Measurements from ENCODE around the gene RASSF4. TPM values are rescaled to one million over a fixed set of nuclear protein-coding genes. Genes with fewer than 3 reads are reported as not detected.

Gene RASSF4
- polyA plus RNA-seq, 3 donors from 2014 or later = 36.7 to 45.6 (median 38.0) TPM

DNA sequence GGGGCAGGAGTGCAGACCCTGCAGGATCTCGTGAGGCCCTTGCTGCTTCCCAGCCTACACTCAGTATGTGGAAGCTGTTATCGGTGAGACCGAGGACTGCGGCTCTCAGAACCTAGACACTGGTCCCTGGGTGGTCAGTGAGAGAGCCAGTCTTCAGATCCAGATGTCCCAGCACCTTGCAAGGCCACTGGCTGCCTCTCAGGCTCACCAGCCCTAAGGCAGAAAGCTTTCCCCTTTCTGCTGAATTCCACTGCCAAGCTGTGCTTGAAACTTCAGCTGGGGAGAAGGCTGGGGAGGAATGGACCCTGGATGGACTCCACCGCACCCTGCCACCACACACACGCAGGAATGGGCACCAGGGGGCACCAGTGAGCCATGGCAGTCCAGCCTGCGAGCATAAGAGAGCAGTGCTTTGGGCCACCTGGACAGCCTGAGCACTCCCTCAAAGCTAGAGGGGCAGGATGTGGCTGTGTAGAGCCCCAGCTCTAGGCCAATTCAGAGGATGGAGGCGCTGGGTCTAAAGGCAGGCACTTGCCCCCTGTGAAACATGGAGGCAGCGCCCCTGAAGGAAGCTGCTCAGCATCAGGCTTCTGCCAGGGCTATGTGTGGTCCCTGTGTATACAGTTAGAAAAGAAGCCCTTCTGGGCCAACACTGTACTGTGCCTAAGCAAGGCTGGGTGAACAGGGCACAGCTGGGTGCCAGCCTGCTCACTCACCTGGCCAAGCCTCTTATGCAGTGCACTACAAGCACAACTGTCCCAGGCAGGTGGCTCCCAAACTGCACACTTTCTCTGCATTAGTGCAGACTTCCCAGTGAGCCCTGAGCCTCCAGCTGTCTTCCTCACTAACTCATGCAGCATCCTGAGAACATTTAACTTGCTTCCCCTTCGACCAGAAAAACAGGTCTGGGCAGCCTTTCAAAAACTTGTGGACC is 26.8 kb upstream of the RASSF4 start:
- H3K4me1 Mint-ChIP-seq = peaks cover 20 to 29% of the 10 kb centered on the region in 2 donors
- H3K27me3 Mint-ChIP-seq (ENCODE audit: low read depth in 3 of 3) = peaks cover 0 to 4% (median 0%) of the 10 kb centered on the region in 3 donors
- no peaks in the 10 kb centered on the region for H3K36me3 Mint-ChIP-seq
- H3K9me3 Mint-ChIP-seq = no peaks in the 10 kb centered on the region
- DNase-seq = peak; percentile 82 to 86 (median 84)
- H3K27ac Mint-ChIP-seq = no peak overlapping the region
- H3K4me3 Mint-ChIP-seq = no peak overlapping the region

DNA sequence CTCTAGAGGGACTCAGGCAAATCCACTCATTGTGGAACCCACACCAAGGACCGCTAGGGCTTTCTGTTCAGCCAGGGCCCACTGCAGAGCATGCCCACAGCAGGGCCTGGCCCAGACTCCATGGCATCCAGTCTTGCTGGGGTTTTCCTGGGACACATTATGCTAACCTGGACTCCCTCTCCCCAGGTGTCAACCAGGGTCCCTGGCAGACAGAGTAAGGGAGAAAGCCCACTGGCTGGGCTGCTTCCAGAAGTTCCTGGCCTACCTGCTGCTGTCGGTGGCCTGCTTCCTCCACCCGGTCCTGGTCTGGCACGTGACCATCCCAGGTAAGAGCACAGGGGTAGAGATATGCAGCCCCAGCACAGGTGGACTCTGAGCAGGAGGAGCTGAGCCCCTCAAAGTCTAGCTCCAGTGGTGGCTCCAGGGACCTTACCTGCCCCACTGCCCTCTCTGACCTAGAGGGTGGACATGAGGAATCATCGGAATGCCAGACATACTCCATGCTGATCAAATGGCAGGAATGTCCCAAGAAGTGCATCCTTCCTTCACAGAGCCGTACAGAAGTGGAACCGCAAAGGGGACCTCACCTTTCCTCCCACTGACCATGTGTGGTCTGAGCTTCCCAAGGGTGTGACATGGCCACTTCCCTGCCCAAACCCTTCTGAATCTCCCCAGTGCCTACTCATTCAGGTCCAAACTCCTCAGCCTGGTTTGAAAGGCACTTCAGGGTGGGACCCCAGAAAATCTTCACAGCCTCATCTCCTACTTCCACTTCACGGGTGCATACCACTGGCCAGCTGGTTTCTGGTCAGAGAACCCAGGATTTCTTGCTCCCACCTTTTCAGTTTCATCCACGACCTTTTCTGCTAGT is 25.9 kb upstream of the RASSF4 start:
- no peak for DNase-seq
- H3K4me1 Mint-ChIP-seq = peaks cover 20 to 29% of the 10 kb centered on the region in 2 donors
- no peak overlapping the region for H3K27ac Mint-ChIP-seq
- H3K9me3 Mint-ChIP-seq = no peaks in the 10 kb centered on the region
- peaks cover 0 to 4% (median 0%) of the 10 kb centered on the region in 3 donors for H3K27me3 Mint-ChIP-seq (ENCODE audit: low read depth in 3 of 3)
- H3K4me3 Mint-ChIP-seq = no peak overlapping the region
- peaks cover 0 to 3% (median 0%) of the 10 kb centered on the region in 3 donors for H3K36me3 Mint-ChIP-seq

DNA sequence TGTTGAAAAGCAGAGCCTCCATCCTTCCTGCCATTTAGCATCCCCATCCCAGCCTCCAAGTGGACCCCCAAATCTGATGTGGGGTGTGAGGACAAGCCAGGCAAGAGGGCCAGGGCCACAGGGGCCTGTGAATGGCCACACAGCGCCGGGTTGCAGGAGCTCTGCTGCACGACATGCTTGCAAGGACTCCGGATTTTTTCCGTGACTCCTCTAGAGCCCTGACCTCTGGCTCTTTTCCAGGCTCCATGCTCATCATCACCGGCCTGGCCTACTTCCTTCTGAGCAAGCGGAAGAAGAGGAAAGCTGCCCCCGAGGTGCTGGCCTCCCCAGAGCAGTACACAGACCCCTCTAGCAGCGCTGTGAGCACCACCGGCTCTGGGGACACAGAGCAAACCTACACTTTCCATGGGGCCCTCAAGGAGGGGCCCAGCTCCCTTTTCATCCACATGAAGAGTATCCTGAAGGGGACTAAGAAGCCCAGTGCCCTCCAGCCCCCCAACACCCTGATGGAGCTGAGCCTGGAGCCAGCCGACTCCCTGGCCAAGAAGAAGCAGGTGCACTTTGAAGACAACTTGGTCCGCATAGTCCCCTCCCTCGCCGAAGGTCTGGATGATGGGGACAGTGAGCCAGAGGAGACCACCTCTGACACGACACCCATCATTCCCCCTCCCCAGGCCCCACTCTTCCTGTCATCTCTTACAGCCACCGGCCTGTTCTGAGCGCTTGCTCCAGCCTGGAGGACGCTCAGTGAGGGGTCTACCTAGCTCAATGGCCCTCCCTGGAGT is 25.0 kb upstream of the RASSF4 start:
- H3K9me3 Mint-ChIP-seq = no peaks in the 10 kb centered on the region
- peaks cover 0 to 4% (median 0%) of the 10 kb centered on the region in 3 donors for H3K27me3 Mint-ChIP-seq (ENCODE audit: low read depth in 3 of 3)
- H3K4me1 Mint-ChIP-seq = peaks cover 20 to 29% of the 10 kb centered on the region in 2 donors
- no peak for DNase-seq
- H3K4me3 Mint-ChIP-seq = no peak overlapping the region
- peaks cover 0 to 5% (median 0%) of the 10 kb centered on the region in 3 donors for H3K36me3 Mint-ChIP-seq
- H3K27ac Mint-ChIP-seq = no peak overlapping the region

DNA sequence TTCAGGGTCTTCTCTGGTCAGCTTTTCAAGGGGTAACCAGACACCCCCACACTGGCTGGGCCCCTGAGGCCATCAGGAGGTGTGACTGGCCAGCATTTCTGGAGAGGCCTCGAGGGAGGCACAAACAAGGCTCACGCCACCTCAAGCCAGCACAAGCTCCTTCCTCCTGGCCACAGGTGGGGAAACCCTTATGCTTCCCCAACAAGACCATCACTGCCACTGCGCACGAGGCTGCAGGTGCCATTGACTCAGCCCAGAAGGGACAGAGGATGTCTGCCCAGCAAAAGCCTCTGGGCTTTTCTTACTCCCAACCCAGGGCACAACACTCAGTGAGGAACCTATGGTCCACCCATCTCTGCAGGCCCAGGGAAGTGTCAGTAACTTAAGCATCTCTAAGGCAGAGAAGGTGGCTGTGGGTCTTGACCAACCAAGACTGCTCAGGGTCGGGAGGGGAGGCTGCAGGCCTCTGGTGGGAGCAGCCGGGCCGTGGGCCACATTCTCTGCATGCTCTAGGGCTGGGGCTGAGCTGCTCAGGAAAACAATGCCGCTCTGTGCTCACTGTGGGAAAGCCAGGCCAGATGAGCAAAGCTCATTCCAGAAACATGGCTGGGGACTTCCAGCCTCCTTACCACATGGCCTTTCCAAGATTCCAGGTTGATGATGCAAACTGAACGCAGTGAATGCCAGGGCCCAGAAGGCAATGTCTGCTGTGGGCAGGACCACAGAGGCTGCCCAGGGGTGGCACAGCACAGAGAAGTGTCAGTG is 24.2 kb upstream of the RASSF4 start:
- peaks cover 20 to 29% of the 10 kb centered on the region in 2 donors for H3K4me1 Mint-ChIP-seq
- H3K4me3 Mint-ChIP-seq = peak overlapping the region in 1 of 5 donors; percentile 44
- H3K27me3 Mint-ChIP-seq (ENCODE audit: low read depth in 3 of 3) = peaks cover 0 to 1% (median 0%) of the 10 kb centered on the region in 3 donors
- H3K27ac Mint-ChIP-seq = peak overlapping the region in 4 of 6 donors; percentile 12 to 43 (median 22)
- no peak for DNase-seq
- no peaks in the 10 kb centered on the region for H3K9me3 Mint-ChIP-seq
- peaks cover 0 to 5% (median 0%) of the 10 kb centered on the region in 3 donors for H3K36me3 Mint-ChIP-seq

DNA sequence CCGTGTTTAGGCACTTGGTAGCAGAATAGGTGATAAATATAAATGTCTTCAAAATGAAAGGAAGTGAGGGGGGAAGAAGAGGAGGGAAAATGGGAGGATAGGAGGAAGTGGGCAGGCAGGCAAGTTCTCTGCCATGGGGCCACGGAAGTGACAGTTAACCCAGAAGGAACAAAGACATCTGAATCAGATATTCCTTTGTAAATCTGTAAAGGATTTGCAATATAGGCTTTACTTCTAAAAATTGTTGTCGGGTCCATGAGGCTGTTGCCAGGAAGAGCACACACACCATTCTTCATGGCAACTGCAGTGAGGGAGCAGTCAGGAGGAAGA is 23.7 kb upstream of the RASSF4 start:
- peak overlapping the region in 1 of 5 donors; percentile 44 for H3K4me3 Mint-ChIP-seq
- H3K27ac Mint-ChIP-seq = peak overlapping the region in 4 of 6 donors; percentile 12 to 43 (median 22)
- H3K36me3 Mint-ChIP-seq = peaks cover 0 to 5% (median 0%) of the 10 kb centered on the region in 3 donors
- no peak for DNase-seq
- peaks cover 17 to 29% of the 10 kb centered on the region in 2 donors for H3K4me1 Mint-ChIP-seq
- H3K9me3 Mint-ChIP-seq = no peaks in the 10 kb centered on the region
- peaks cover 0 to 3% (median 0%) of the 10 kb centered on the region in 3 donors for H3K27me3 Mint-ChIP-seq (ENCODE audit: low read depth in 3 of 3)

DNA sequence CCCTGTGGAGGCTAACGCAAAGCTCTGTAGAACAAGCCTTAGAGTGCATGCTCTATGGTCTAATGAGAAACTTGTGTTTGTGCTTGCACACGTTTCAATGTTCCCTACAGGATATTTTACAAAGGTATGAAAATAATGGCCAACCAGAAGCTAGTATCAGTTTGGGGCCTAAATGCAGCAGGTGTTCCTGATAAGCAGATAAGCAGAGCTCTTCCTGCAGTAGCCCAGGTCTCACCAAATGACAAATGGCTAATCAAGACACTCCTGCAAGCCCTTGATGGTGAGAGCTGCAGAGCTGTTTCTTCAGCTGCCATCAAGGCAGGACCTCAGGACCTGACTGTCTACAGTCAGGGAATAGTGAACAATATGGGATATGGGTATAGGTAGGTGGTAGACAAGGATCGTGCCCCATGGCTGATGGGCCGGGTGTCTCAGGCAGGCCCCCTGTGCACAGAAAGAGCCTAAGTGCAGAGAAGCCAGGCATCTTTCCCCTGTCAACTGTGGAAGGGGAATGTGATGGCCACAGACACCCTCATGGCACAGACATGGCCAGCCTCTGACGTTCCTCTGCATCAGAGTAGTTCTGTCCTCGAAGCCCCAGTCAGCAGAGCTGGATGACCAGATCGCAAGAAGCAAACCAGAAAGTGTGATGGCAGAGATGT is 23.2 kb upstream of the RASSF4 start:
- peaks cover 0 to 3% (median 0%) of the 10 kb centered on the region in 3 donors for H3K27me3 Mint-ChIP-seq (ENCODE audit: low read depth in 3 of 3)
- peak overlapping the region in 3 of 6 donors; percentile 14 to 49 (median 43) for H3K27ac Mint-ChIP-seq
- no peak for DNase-seq
- H3K9me3 Mint-ChIP-seq = no peaks in the 10 kb centered on the region
- H3K4me3 Mint-ChIP-seq = no peak overlapping the region
- peaks cover 0 to 5% (median 0%) of the 10 kb centered on the region in 3 donors for H3K36me3 Mint-ChIP-seq
- peaks cover 17 to 29% of the 10 kb centered on the region in 2 donors for H3K4me1 Mint-ChIP-seq

DNA sequence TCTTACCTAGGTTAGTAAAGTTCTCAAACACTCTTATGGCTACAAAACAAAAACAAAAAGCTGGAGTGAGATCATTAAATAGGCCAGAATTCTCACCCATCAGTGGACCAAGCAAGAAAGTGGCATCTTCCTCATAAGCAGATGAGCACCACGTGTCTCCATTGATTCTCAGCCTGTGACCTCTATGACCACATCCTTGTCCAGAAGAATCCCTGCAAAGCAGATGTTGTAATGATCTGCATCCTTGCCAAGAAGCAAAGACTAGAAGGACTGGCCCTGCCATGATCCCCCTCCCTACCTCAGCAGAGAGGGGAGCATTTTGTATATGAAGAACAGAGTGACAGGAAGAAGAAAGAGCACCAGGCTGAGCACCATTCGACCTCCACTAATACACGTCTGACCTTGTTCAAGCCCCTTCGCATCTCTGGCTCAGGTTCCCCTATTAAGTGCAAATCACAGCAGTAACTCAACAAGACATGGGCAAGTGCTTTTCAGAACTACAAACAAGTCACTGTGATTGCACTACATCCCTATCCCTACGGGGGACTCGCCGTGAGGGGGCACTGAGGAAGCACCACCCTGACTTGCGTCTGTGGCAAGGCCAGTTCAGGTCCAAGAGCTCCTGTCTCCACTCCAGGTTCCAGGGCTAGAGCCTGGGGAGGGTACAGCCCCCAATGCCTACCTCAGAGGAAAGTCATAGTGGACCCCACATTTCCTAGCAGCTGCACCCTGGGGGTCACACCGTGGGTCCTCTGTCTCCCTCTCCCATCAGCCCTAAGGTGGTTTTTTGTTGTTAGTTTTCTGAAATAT is 22.2 kb upstream of the RASSF4 start:
- Mint-ChIP-seq H3K9me3 (no peaks in the 10 kb centered on the region), H3K4me3 (no peak overlapping the region), H3K4me1 (peaks cover 17 to 29% of the 10 kb centered on the region in 2 donors), H3K36me3 (peaks cover 0 to 5% (median 0%) of the 10 kb centered on the region in 3 donors), H3K27me3 (ENCODE audit: low read depth in 3 of 3) (peaks cover 0 to 3% (median 0%) of the 10 kb centered on the region in 3 donors), H3K27ac (no peak overlapping the region)
- no peak for DNase-seq

DNA sequence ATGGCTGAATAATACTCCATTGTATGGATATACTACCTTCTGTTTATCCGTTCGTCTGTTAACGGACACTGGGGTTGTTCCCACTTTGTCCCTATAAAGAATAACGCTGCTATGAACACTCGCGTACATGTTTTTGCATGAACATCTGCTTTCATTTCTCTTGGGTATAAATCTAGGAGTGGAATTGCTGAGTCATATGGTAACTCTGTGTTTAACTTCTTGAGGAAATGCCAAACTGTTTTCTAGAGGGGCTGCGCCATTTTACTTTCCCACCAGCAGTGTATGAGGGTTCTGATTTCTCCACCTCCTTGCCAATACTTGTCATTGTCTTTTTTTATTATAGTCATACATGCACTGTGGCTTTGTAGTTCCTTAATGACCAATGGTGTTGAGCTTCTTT is 20.6 kb upstream of the RASSF4 start:
- Mint-ChIP-seq H3K36me3 (peaks cover under 1 to 6% (median under 1%) of the 10 kb centered on the region in 3 donors), H3K4me3 (no peak overlapping the region), H3K27ac (no peak overlapping the region), H3K9me3 (peaks cover 0 to 6% (median under 1%) of the 10 kb centered on the region in 6 donors), H3K4me1 (peaks cover 9 to 20% of the 10 kb centered on the region in 2 donors), H3K27me3 (ENCODE audit: low read depth in 3 of 3) (peaks cover 0 to 7% (median 3%) of the 10 kb centered on the region in 3 donors)
- DNase-seq = no peak

DNA sequence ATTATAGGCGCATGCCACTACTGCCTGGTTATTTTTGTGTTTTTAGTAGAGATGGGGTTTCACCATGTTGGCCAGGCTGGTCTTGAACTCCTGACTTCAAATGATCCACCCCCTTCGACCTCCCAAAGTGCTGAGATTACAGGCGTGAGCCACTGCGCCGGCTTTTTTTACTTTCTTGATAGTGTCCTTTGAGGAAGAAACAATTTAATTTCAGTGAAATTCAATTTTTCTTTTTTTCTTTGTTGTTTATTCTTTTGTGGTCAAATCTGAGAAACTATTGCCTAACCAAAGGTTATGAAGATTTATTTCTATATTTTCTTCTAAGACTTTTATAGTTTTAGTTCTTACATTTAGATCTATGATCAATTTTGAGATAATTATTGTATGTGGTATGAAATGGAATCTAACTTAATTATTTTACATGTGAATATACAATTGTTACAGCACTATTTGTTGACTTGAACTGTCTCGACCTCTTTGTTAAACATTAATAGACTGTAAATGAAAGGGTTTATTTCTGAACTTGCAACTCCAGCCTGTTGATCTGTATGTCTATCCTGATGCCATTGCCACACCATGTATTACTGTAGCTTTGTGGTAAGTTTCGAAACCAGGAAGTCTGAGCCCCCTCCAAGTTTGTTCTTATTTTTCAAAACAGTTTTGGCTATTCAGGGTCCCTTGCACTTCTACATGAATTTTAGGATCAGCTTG is 19.8 kb upstream of the RASSF4 start:
- no peak for DNase-seq
- peaks cover 9 to 20% of the 10 kb centered on the region in 2 donors for H3K4me1 Mint-ChIP-seq

DNA sequence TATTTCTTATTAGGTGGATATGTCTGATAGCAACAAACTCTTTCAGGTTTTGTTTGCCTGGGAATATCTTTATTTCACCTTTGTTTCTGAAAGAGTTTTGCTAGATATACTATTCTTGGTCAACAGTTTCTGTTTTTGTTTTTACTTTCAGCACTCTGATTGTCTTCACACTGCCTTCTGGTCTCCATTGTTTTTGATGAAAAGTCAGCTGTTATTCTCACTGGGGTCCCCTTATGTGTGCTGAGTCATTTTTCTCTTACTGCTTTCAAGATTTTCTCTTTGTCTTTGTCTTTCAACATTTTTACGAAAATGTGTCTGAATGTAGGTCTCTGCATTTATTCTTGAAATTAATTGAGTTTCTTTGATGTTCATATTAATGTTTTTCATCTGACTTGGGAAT is 15.2 kb upstream of the RASSF4 start:
- peaks cover 3 to 10% (median 3%) of the 10 kb centered on the region in 3 donors for H3K27me3 Mint-ChIP-seq (ENCODE audit: low read depth in 3 of 3)
- H3K4me1 Mint-ChIP-seq = peaks cover 10 to 13% of the 10 kb centered on the region in 2 donors
- H3K4me3 Mint-ChIP-seq = no peak overlapping the region
- DNase-seq = no peak
- peaks cover 4 to 21% (median 15%) of the 10 kb centered on the region in 6 donors for H3K9me3 Mint-ChIP-seq
- peaks cover 7 to 18% (median 14%) of the 10 kb centered on the region in 3 donors for H3K36me3 Mint-ChIP-seq
- peak overlapping the region in 2 of 6 donors; percentile 19 to 56 for H3K27ac Mint-ChIP-seq

More for the DNA sequence above, 19.8 kb upstream of the RASSF4 start:
- Mint-ChIP-seq H3K4me3 (no peak overlapping the region), H3K27me3 (ENCODE audit: low read depth in 3 of 3) (peaks cover 0 to 7% (median 3%) of the 10 kb centered on the region in 3 donors), H3K27ac (no peak overlapping the region), H3K9me3 (peaks cover 4 to 15% (median 9%) of the 10 kb centered on the region in 6 donors), H3K36me3 (peaks cover 7 to 15% (median 9%) of the 10 kb centered on the region in 3 donors)

- Mint-ChIP-seq H3K27ac (peak overlapping the region; percentile 1 to 88 (median 74)), H3K4me3 (peak overlapping the region; percentile 38 to 63 (median 51)), H3K4me1 (peaks cover 10 to 13% of the 10 kb centered on the region in 2 donors), H3K36me3 (peaks cover 7 to 23% (median 16%) of the 10 kb centered on the region in 3 donors), H3K9me3 (peaks cover 4 to 21% (median 15%) of the 10 kb centered on the region in 6 donors), H3K27me3 (ENCODE audit: low read depth in 3 of 3) (peaks cover 0 to 10% (median 5%) of the 10 kb centered on the region in 3 donors)
- no peak for DNase-seq
Measured at GRCh38 chr10:44946205-44946604, 13.4 kb upstream of the RASSF4 start.

All from immature natural killer cell (primary cell).